A549 treated with DMSO at 1 μM for 4 hours (cell line): ENCODE data around the gene AKR1C3. TPM values are rescaled to one million over a fixed set of nuclear protein-coding genes. Genes with fewer than 3 reads are reported as not detected.

ENCODE experiments used
- total RNA-seq: library from RNA; stranded (reverse); fragments of 200-300 nt; extraction: Qiagen RNA extraction; gene quantifications from 5 replicates; pipeline ENCODE4 v1.2.3, GENCODE V29; 2022; ENCODE audit warnings: low read depth

AKR1C3 gene
- 1,116 to 1,302 TPM (median 1,202 TPM) in 5 replicates for total RNA-seq

GRCh38 chr10:5094265-5095205 lies at the start of gene AKR1C3:
TSS of gene AKR1C3 (plus strand) at chr10:5094414. CDS start at chr10:5094445, 31 bp downstream.

Other genes with a start within 250 kb of the AKR1C3 start
- gene AKR1C1, start 131.0 kb upstream of the AKR1C3 start, total RNA-seq: 439 to 635 TPM (median 596 TPM) in 5 replicates
- 3,009 to 3,482 TPM (median 3,389 TPM) in 5 replicates for gene AKR1C2, start 90.6 kb upstream of the AKR1C3 start, total RNA-seq
- 0.32 to 0.49 TPM in 2 of 5 replicates, not detected in the others for gene AKR1C8, start 90.7 kb downstream of the AKR1C3 start, total RNA-seq
- gene AKR1C4, start 102.4 kb downstream of the AKR1C3 start, total RNA-seq: 0.15 to 0.39 TPM (median 0.24 TPM) in 5 replicates